H9 (cell line): ENCODE results near the gene CMTM7. TPM values are rescaled to one million over a fixed set of nuclear protein-coding genes. Genes with fewer than 3 reads are reported as not detected.

Source experiments
- DNase-seq: peaks from one replicate; pipeline ENCODE4 v3.0.0-alpha.2; 2017
- H2AFZ ChIP-seq: one replicate; pipeline ENCODE4 v1.6.1; 2013; ENCODE audit warnings: mild to moderate bottlenecking, low read length, control low read depth, moderate library complexity
- H2AK5ac ChIP-seq: 2 replicates; pipeline ENCODE4 v1.6.1; 2013; ENCODE audit warnings: low read length, control low read depth, mixed read lengths; ENCODE audit not compliant: insufficient read length
- H2BK120ac ChIP-seq: one replicate; pipeline ENCODE4 v1.6.1; 2013; ENCODE audit warnings: low read depth, mild to moderate bottlenecking, low read length, control low read depth, inconsistent platforms; ENCODE audit not compliant: poor library complexity, severe bottlenecking
- H2BK12ac ChIP-seq: 2 replicates; pipeline ENCODE4 v1.6.1; 2013; ENCODE audit warnings: low read length, control low read depth, mixed read lengths, low read depth; ENCODE audit not compliant: insufficient read length
- H2BK15ac ChIP-seq: 2 replicates; pipeline ENCODE4 v1.6.1; 2013; ENCODE audit warnings: low read depth, low read length, control low read depth
- H2BK20ac ChIP-seq: one replicate; pipeline ENCODE4 v1.6.1; 2013; ENCODE audit warnings: low read depth, mild to moderate bottlenecking, low read length, control low read depth, inconsistent platforms; ENCODE audit not compliant: poor library complexity, severe bottlenecking
- H2BK5ac ChIP-seq: 2 replicates; pipeline ENCODE4 v1.6.1; 2013; ENCODE audit warnings: low read length, control low read depth, mixed read lengths; ENCODE audit not compliant: insufficient read length
- H3K14ac ChIP-seq: 2 replicates; pipeline ENCODE4 v1.6.1; 2013; ENCODE audit warnings: low read length, control low read depth; ENCODE audit not compliant: insufficient read depth
- H3K18ac ChIP-seq: 2 replicates; pipeline ENCODE4 v1.6.1; 2013; ENCODE audit warnings: low read depth, mild to moderate bottlenecking, mixed read lengths, low read length, control low read depth; ENCODE audit not compliant: insufficient read length
- H3K23ac ChIP-seq: 2 replicates; pipeline ENCODE4 v1.6.1; 2013; ENCODE audit warnings: low read length, control low read depth, mixed read lengths, low read depth; ENCODE audit not compliant: insufficient read length
- H3K23me2 ChIP-seq: 2 replicates; pipeline ENCODE4 v1.6.1; 2013; ENCODE audit warnings: low read depth, mild to moderate bottlenecking, mixed read lengths, low read length, control low read depth; ENCODE audit not compliant: insufficient read length, poor library complexity, severe bottlenecking
- H3K27ac ChIP-seq: 2 replicates; pipeline ENCODE4 v1.5.1; 2013; ENCODE audit warnings: low read length, control low read depth, mixed read lengths, low read depth; ENCODE audit not compliant: insufficient read length
- H3K27me3 ChIP-seq: 2 replicates; pipeline ENCODE4 v1.6.1; 2013; ENCODE audit warnings: low read length, control low read depth, inconsistent platforms; ENCODE audit not compliant: insufficient read depth
- H3K4ac ChIP-seq: 2 replicates; pipeline ENCODE4 v1.6.1; 2013; ENCODE audit warnings: low read depth, mild to moderate bottlenecking, control low read depth, inconsistent platforms, low read length, moderate library complexity
- H3K4me1 ChIP-seq: 2 replicates; pipeline ENCODE4 v1.6.1; 2013; ENCODE audit warnings: low read length, control low read depth, inconsistent platforms; ENCODE audit not compliant: insufficient read depth
- H3K4me2 ChIP-seq: 2 replicates; pipeline ENCODE4 v1.6.1; 2013; ENCODE audit warnings: low read length, control low read depth, mixed read lengths; ENCODE audit not compliant: insufficient read length, insufficient read depth
- H3K56ac ChIP-seq: 2 replicates; pipeline ENCODE4 v1.6.1; 2013; ENCODE audit warnings: low read depth, mild to moderate bottlenecking, mixed read lengths, low read length, control low read depth; ENCODE audit not compliant: insufficient read length
- H3K79me1 ChIP-seq: 2 replicates; pipeline ENCODE4 v1.6.1; 2013; ENCODE audit warnings: low read depth, mild to moderate bottlenecking, moderate library complexity, low read length, control low read depth, inconsistent platforms; ENCODE audit not compliant: insufficient read depth, poor library complexity, severe bottlenecking
- H3K79me2 ChIP-seq: 2 replicates; pipeline ENCODE4 v1.6.1; 2013; ENCODE audit warnings: low read length, control low read depth, inconsistent platforms; ENCODE audit not compliant: insufficient read depth
- H3K9ac ChIP-seq: 2 replicates; pipeline ENCODE4 v1.6.1; 2013; ENCODE audit warnings: low read length, control low read depth, mixed read lengths; ENCODE audit not compliant: insufficient read length; ENCODE audit errors: extremely low read depth
- H3K9me3 ChIP-seq: one replicate; pipeline ENCODE4 v1.6.1; 2013; ENCODE audit warnings: low read depth, low read length, inconsistent platforms; ENCODE audit not compliant: control insufficient read depth
- H3T11ph ChIP-seq: one replicate; pipeline ENCODE4 v1.6.1; 2013; ENCODE audit warnings: mild to moderate bottlenecking, low read length, control low read depth, inconsistent platforms
- H4K20me1 ChIP-seq: one replicate; pipeline ENCODE4 v1.6.1; 2013; ENCODE audit not compliant: control insufficient read depth, insufficient read length, insufficient read depth
- H4K5ac ChIP-seq: 2 replicates; pipeline ENCODE4 v1.6.1; 2013; ENCODE audit warnings: low read depth, mild to moderate bottlenecking, mixed read lengths, low read length, control low read depth; ENCODE audit not compliant: insufficient read length
- H4K8ac ChIP-seq: replicated peaks from 2 replicates; pipeline ENCODE4 v1.6.1; 2013; ENCODE audit warnings: low read length, control low read depth, mixed read lengths, low read depth; ENCODE audit not compliant: insufficient read length
- H4K91ac ChIP-seq: 2 replicates; pipeline ENCODE4 v1.6.1; 2013; ENCODE audit warnings: low read depth, mild to moderate bottlenecking, moderate library complexity, mixed read lengths, low read length, control low read depth; ENCODE audit not compliant: insufficient read length
- H3K27ac Mint-ChIP-seq, 3 experiments: 2 replicates in 2 of 3; 3 replicates in 1 of 3; pipeline ENCODE4 v1.8.0; 2020 to 2021; ENCODE audit warnings: mixed read lengths in 3 of 3, mild to moderate bottlenecking in 1 of 3, moderate library complexity in 1 of 3
- H3K27me3 Mint-ChIP-seq: 2 replicates; pipeline ENCODE4 v1.8.0; 2021; ENCODE audit warnings: low read depth, mild to moderate bottlenecking, moderate library complexity, mixed read lengths
- H3K36me3 Mint-ChIP-seq, 3 experiments: 2 replicates in 2 of 3; 3 replicates in 1 of 3; pipeline ENCODE4 v1.8.0; 2020 to 2021; ENCODE audit warnings: low read depth in 3 of 3, mixed read lengths in 3 of 3; ENCODE audit not compliant: insufficient read depth in 1 of 3
- H3K4me1 Mint-ChIP-seq, 2 experiments: 2 replicates each; pipeline ENCODE4 v1.8.0; 2020; ENCODE audit warnings: mixed read lengths in 2 of 2
- H3K4me3 Mint-ChIP-seq, 2 experiments: 2 replicates in 1 of 2; 3 replicates in 1 of 2; pipeline ENCODE4 v1.8.0; 2020 to 2021; ENCODE audit warnings: mild to moderate bottlenecking in 2 of 2, mixed read lengths in 2 of 2, moderate library complexity in 1 of 2
- H3K9me3 Mint-ChIP-seq, 2 experiments: 2 replicates in 1 of 2; 3 replicates in 1 of 2; pipeline ENCODE4 v1.8.0; 2020; ENCODE audit warnings: mild to moderate bottlenecking in 2 of 2, mixed read lengths in 2 of 2, moderate library complexity in 1 of 2
- WGBS: extraction: QIAGEN DNeasy Blood & Tissue Kit; methylation state at CpG from one replicate; pipeline ENCODE4 v1.1.7; 2013; ENCODE audit warnings: missing lambda C conversion rate, low lambda C conversion rate, mixed read lengths; ENCODE audit not compliant: insufficient read length; ENCODE audit errors: extremely low coverage; 5-methylcytosine and 5-hydroxymethylcytosine counted together
- total RNA-seq: library from RNA; stranded (reverse); gene quantifications from 2 replicates; pipeline ENCODE4 v1.2.1, GENCODE V29; 2021
- TF ChIP-seq, protein P1 (sequence below): fragments of 200-600 bp; sonication (generic); conservative IDR thresholded peaks from 3 replicates; pipeline ENCODE4 v1.8.0; 2021; ENCODE audit warnings: antibody characterized with exemption, mild to moderate bottlenecking

Gene CMTM7
- total RNA-seq, 1 experiment from 2014 or later, result 23.9 TPM

DNA sequence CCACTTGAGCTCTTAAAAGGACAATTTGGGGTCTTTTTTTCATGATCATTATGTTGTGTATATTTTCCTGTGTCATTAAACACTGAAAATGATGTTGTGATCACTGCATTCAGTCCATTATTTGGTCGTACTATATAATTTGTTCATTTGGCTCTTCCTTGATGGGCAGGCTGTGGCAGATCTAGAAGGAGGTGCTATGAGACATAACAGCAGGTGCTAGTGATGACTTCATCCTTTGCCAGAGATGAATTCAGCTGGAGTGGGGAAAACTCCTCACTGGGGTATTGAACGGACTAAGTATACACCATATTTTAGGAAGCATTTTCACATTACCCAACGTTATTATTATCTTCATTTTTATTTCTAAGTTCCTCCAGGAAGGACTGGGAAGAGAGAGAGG, 12.0 kb downstream of the CMTM7 start:
- Histone ChIP-seq H3K27ac (no peak overlapping the region), H2BK20ac (no peak overlapping the region), H2BK5ac (no peak overlapping the region), H4K8ac (no peak overlapping the region), H3K23me2 (no peaks in the 10 kb centered on the region), H2AK5ac (no peak overlapping the region), H2BK12ac (no peak overlapping the region), H2BK120ac (no peak overlapping the region), H3K27me3 (no peaks in the 10 kb centered on the region), H4K20me1 (no peaks in the 10 kb centered on the region), H3T11ph (no peak overlapping the region), H3K4ac (no peak overlapping the region), H3K9me3 (no peaks in the 10 kb centered on the region), H4K5ac (no peak overlapping the region), H2BK15ac (no peak overlapping the region), H3K4me2 (no peak overlapping the region), H4K91ac (no peak overlapping the region), H3K18ac (no peak overlapping the region), H3K14ac (no peak overlapping the region), H3K56ac (no peak overlapping the region), H2AFZ (no peak overlapping the region), H3K9ac (no peak overlapping the region), H3K23ac (no peak overlapping the region), H3K79me1 (peaks cover 2% of the 10 kb centered on the region), H3K4me1 (peaks cover 2% of the 10 kb centered on the region; the same call in 1 of the 2 replicates), H3K79me2 (peaks cover 4% of the 10 kb centered on the region; the same call in 1 of the 2 replicates)
- H3K27ac Mint-ChIP-seq, result no peak overlapping the region; a peak in 1 of 7 replicates
- WGBS, result no CpG with 5 or more reads among the region's 3 CpGs
- no peaks in the 10 kb centered on the region; a peak in 1 of 5 replicates for H3K9me3 Mint-ChIP-seq
- TF ChIP-seq, protein P1, sequence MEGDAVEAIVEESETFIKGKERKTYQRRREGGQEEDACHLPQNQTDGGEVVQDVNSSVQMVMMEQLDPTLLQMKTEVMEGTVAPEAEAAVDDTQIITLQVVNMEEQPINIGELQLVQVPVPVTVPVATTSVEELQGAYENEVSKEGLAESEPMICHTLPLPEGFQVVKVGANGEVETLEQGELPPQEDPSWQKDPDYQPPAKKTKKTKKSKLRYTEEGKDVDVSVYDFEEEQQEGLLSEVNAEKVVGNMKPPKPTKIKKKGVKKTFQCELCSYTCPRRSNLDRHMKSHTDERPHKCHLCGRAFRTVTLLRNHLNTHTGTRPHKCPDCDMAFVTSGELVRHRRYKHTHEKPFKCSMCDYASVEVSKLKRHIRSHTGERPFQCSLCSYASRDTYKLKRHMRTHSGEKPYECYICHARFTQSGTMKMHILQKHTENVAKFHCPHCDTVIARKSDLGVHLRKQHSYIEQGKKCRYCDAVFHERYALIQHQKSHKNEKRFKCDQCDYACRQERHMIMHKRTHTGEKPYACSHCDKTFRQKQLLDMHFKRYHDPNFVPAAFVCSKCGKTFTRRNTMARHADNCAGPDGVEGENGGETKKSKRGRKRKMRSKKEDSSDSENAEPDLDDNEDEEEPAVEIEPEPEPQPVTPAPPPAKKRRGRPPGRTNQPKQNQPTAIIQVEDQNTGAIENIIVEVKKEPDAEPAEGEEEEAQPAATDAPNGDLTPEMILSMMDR, result no peak
- H3K27me3 Mint-ChIP-seq, result 0 out of 2 replicates have a peak, but pooled peaks cover 1% of the 10 kb centered on the region
- peaks cover 39 to 44% of the 10 kb centered on the region in 2 experiments for H3K4me1 Mint-ChIP-seq
- peaks cover 0 to 7% (median 2%) of the 10 kb centered on the region in 3 experiments; a peak in 5 of 7 replicates for H3K36me3 Mint-ChIP-seq
- no peak for DNase-seq
- H3K4me3 Mint-ChIP-seq, result no peak overlapping the region
